T-cell (primary cell): ENCODE measurements around the gene NCAPD2. TPM values are rescaled to one million over a fixed set of nuclear protein-coding genes. Genes with fewer than 3 reads are reported as not detected.
A peak's percentile ranks its signal among the peaks of the same experiment; 100 is the strongest.

Experiments used
- ATAC-seq, 4 experiments: fragments of 200-7000 bp in 3 of 4; fragments of 150-1000 bp in 1 of 4; cut with Tn5 transposase; replicated peaks in 1 of 4; 1 replicate in 3 of 4; 2 replicates in 1 of 4; pipeline ENCODE4 v1.10.0; 2021; ENCODE audit warnings: moderate library complexity in 3 of 4, mild to moderate bottlenecking in 2 of 4, moderate number of reproducible peaks in 1 of 4
- CTCF ChIA-PET, 2 donors: fragments of 300-600 bp; sonication (Branson Sonifier 250); formaldehyde crosslinking; loops; one replicate each; lab custom pipeline; 2022; ENCODE audit warnings: antibody characterized with exemption in 2 of 2; lab: Charles Lee
- POLR2A ChIA-PET, 2 donors: fragments of 300-600 bp; sonication (Branson Sonifier 250); formaldehyde crosslinking; loops; one replicate each; lab custom pipeline; 2022; ENCODE audit warnings: antibody characterized with exemption in 2 of 2; lab: Charles Lee
- DNase-seq, 35 experiments: peaks; one replicate each; pipeline versions ENCODE4 v3.0.0 to v3.0.0-alpha.2; 2013 to 2023
- H3K27ac ChIP-seq: one replicate; pipeline ENCODE4 v1.5.1; 2013; ENCODE audit warnings: low read length
- H3K27me3 ChIP-seq, 2 experiments: replicated peaks in 1 of 2; 1 replicate in 1 of 2; 2 replicates in 1 of 2; pipeline versions ENCODE4 v1.6.1 to v1.7.0; 2013; ENCODE audit warnings: low read length in 1 of 2, mixed read lengths in 1 of 2; ENCODE audit not compliant: control insufficient read depth in 2 of 2, insufficient read depth in 2 of 2; ENCODE audit errors: extremely low read depth in 1 of 2
- H3K36me3 ChIP-seq, 2 donors: 1 replicate in 1 of 2; 2 replicates in 1 of 2; pipeline versions ENCODE4 v1.6.1 to v1.7.0; 2013; ENCODE audit warnings: low read length in 1 of 2; ENCODE audit not compliant: control insufficient read depth in 2 of 2, insufficient read depth in 1 of 2; ENCODE audit errors: extremely low read depth in 1 of 2
- H3K4me1 ChIP-seq, 2 experiments: 1 replicate in 1 of 2; 2 replicates in 1 of 2; pipeline versions ENCODE4 v1.6.1 to v1.7.0; 2013; ENCODE audit warnings: low read length in 2 of 2, mixed read lengths in 1 of 2; ENCODE audit not compliant: insufficient read depth in 2 of 2, control insufficient read depth in 1 of 2; ENCODE audit errors: extremely low read depth in 1 of 2
- H3K4me3 ChIP-seq, 2 donors: 1 replicate in 1 of 2; 2 replicates in 1 of 2; pipeline versions ENCODE4 v1.5.1 to v1.7.0; 2013; ENCODE audit warnings: mild to moderate bottlenecking in 2 of 2, low read length in 1 of 2, moderate library complexity in 1 of 2; ENCODE audit not compliant: control insufficient read depth in 1 of 2; ENCODE audit errors: extremely low read depth in 1 of 2
- H3K9me3 ChIP-seq: 2 replicates; pipeline ENCODE4 v1.7.0; 2013
- H3K27ac Mint-ChIP-seq, 2 donors: one replicate each; pipeline ENCODE4 v1.8.0; 2020 to 2021; ENCODE audit warnings: mild to moderate bottlenecking in 2 of 2, mixed read lengths in 2 of 2
- H3K27me3 Mint-ChIP-seq, 2 donors: one replicate each; pipeline ENCODE4 v1.8.0; 2021 to 2022; ENCODE audit warnings: mixed read lengths in 2 of 2
- H3K36me3 Mint-ChIP-seq: one replicate; pipeline ENCODE4 v1.8.0; 2021; ENCODE audit warnings: mixed read lengths
- H3K4me1 Mint-ChIP-seq, 3 donors: one replicate each; pipeline ENCODE4 v1.8.0; 2020 to 2022; ENCODE audit warnings: mixed read lengths in 3 of 3, mild to moderate bottlenecking in 1 of 3
- H3K4me3 Mint-ChIP-seq, 3 donors: one replicate each; pipeline ENCODE4 v1.8.0; 2020 to 2022; ENCODE audit warnings: mild to moderate bottlenecking in 3 of 3, mixed read lengths in 3 of 3, moderate library complexity in 3 of 3
- H3K9me3 Mint-ChIP-seq, 3 donors: one replicate each; pipeline ENCODE4 v1.8.0; 2020 to 2022; ENCODE audit warnings: mixed read lengths in 3 of 3
- WGBS: methylation state at CpG from one replicate; pipeline ENCODE4 v1.1.5; 2013; ENCODE audit warnings: missing lambda C conversion rate; ENCODE audit not compliant: insufficient coverage; 5-methylcytosine and 5-hydroxymethylcytosine counted together
- total RNA-seq, 35 experiments: library from RNA in 6 of 35; stranded (reverse) in 6 of 35; fragments of 120-200 nt in 1 of 35; gene quantifications; one replicate each; pipeline versions ENCODE4 v1.2.1 to v1.2.4 and lab custom pipeline; 2013 to 2026

NCAPD2 gene
- total RNA-seq, 5 donors from 2014 or later (not counting 1 experiment from before 2014, with no cell fraction given) = 32.8 to 43.8 (median 40.7) TPM

DNA sequence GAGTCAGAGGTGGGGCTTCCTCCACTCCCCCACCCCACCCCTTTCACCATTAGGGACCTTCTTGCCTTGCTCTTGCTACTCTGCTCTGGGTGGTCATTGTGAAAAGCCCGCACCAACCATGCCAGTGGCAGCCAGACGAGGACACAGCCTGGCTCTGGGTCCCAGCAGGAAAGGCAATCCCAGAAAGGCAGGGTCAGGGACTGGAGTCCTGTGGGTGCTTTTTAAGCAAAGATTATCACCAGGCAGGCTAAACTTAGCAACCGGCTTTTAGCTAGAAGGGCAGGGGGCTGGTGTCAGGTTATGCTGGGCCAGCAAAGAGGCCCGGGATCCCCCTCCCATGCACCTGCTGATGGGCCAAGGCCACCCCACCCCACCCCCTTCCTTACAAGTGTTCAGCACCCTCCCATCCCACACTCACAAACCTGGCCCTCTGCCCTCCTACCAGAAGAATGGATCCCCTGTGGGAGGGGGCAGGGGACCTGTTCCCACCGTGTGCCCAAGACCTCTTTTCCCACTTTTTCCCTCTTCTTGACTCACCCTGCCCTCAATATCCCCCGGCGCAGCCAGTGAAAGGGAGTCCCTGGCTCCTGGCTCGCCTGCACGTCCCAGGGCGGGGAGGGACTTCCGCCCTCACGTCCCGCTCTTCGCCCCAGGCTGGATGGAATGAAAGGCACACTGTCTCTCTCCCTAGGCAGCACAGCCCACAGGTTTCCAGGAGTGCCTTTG is 39.2 kb downstream of the NCAPD2 start:
- no peaks in the 10 kb centered on the region for H3K9me3 ChIP-seq
- no peak for ATAC-seq
- H3K4me3 ChIP-seq = peak overlapping the region; percentile 64 to 96
- peak in 3 of 35 experiments; percentile 14 to 52 (median 27) for DNase-seq
- Mint-ChIP-seq H3K9me3 (no peaks in the 10 kb centered on the region), H3K4me1 (peaks cover 46 to 52% (median 47%) of the 10 kb centered on the region in 3 donors), H3K36me3 (peaks cover 44% of the 10 kb centered on the region), H3K27me3 (no peaks in the 10 kb centered on the region), H3K27ac (peak overlapping the region; percentile 94 to 98), H3K4me3 (peak overlapping the region; percentile 64 to 97 (median 94))
- H3K27ac ChIP-seq = peak overlapping the region; percentile 84
- 19% methylated on average over 12 of the region's 14 CpGs for WGBS
- H3K27me3 ChIP-seq = no peaks in the 10 kb centered on the region
- ChIA-PET CTCF (interaction anchor here in 1 of 2 donors (0.9 to 1.6 kb wide), 8 partner anchors 20 to 198 kb away, joined by 3 to 10 read pairs (median 4); partner anchors contain the start of gene MRPL51), POLR2A (interaction anchor here in 1 of 2 donors (0.9 to 1.8 kb wide), 4 partner anchors 40 to 194 kb away, joined by 4 to 7 read pairs (median 5); partner anchors contain the start of genes MRPL51 and VAMP1)
- peaks cover 14 to 54% of the 10 kb centered on the region in 2 donors for H3K36me3 ChIP-seq
- peaks cover 22 to 56% of the 10 kb centered on the region in 2 experiments for H3K4me1 ChIP-seq

- Histone ChIP-seq H3K4me1 (peaks cover 26 to 61% of the 10 kb centered on the region in 2 experiments), H3K9me3 (no peaks in the 10 kb centered on the region), H3K36me3 (peaks cover 16 to 54% of the 10 kb centered on the region in 2 donors), H3K4me3 (peak overlapping the region; percentile 64 to 96), H3K27ac (peak overlapping the region; percentile 84), H3K27me3 (no peaks in the 10 kb centered on the region)
- no peak for ATAC-seq
- Mint-ChIP-seq H3K4me1 (peaks cover 47 to 57% (median 49%) of the 10 kb centered on the region in 3 donors), H3K36me3 (peaks cover 40% of the 10 kb centered on the region), H3K27me3 (no peaks in the 10 kb centered on the region), H3K9me3 (no peaks in the 10 kb centered on the region), H3K27ac (peak overlapping the region; percentile 94 to 98), H3K4me3 (peak overlapping the region; percentile 64 to 97 (median 94))
- DNase-seq = no peak
- 7% methylated on average over 4 of the region's 9 CpGs for WGBS
- POLR2A ChIA-PET = interaction anchor here (0.6 to 1.8 kb wide), 6 partner anchors 11 to 295 kb away, joined by 3 to 14 read pairs (median 4); partner anchors contain the start of gene MRPL51 (in 1 of the 2)
- CTCF ChIA-PET = interaction anchor here (0.6 to 1.0 kb wide), 3 partner anchors 33 to 413 kb away, joined by 3 to 15 read pairs (median 3); no protein-coding TSS in a partner anchor
Measured at GRCh38 chr12:6533653-6533922, 39.7 kb downstream of the NCAPD2 start.

DNA sequence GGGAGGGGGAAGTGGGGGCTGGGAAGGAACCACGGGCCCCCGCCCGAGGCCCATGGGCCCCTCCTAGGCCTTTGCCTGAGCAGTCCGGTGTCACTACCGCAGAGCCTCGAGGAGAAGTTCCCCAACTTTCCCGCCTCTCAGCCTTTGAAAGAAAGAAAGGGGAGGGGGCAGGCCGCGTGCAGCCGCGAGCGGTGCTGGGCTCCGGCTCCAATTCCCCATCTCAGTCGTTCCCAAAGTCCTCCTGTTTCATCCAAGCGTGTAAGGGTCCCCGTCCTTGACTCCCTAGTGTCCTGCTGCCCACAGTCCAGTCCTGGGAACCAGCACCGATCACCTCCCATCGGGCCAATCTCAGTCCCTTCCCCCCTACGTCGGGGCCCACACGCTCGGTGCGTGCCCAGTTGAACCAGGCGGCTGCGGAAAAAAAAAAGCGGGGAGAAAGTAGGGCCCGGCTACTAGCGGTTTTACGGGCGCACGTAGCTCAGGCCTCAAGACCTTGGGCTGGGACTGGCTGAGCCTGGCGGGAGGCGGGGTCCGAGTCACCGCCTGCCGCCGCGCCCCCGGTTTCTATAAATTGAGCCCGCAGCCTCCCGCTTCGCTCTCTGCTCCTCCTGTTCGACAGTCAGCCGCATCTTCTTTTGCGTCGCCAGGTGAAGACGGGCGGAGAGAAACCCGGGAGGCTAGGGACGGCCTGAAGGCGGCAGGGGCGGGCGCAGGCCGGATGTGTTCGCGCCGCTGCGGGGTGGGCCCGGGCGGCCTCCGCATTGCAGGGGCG is 40.2 kb downstream of the NCAPD2 start, which contains the start of gene GAPDH:
Gene GAPDH, plus strand, starts transcription at position 595 of the 772 bp plus-strand sequence. CDS start 316 bp downstream, outside the sequence.
- H3K36me3 Mint-ChIP-seq = peaks cover 34% of the 10 kb centered on the region
- H3K27ac ChIP-seq = peak within 1 kb of the TSS; percentile 90
- peak within 1 kb of the TSS; percentile 98 for H3K27ac Mint-ChIP-seq
- H3K36me3 ChIP-seq = peaks cover 14 to 54% of the 10 kb centered on the region in 2 donors
- no peaks in the 10 kb centered on the region for H3K27me3 ChIP-seq
- H3K9me3 ChIP-seq = no peaks in the 10 kb centered on the region
- no peaks in the 10 kb centered on the region for H3K27me3 Mint-ChIP-seq
- no peaks in the 10 kb centered on the region for H3K9me3 Mint-ChIP-seq
- peak; percentile 7 to 51 (median 40) for ATAC-seq
- DNase-seq = peak in 20 of 35 experiments; percentile 66 to 88 (median 79)
- CTCF ChIA-PET = interaction anchor here (0.6 to 1.3 kb wide), 10 partner anchors 12 to 412 kb away, joined by 3 to 15 read pairs (median 3); no protein-coding TSS in a partner anchor
- peak within 1 kb of the TSS; percentile 90 to 97 (median 94) for H3K4me3 Mint-ChIP-seq
- peaks cover 47 to 58% (median 50%) of the 10 kb centered on the region in 3 donors for H3K4me1 Mint-ChIP-seq
- H3K4me1 ChIP-seq = peaks cover 27 to 62% of the 10 kb centered on the region in 2 experiments
- WGBS = 0% methylated on average over 40 of the region's 62 CpGs
- POLR2A ChIA-PET = interaction anchor here (0.6 to 0.9 kb wide), 5 partner anchors 10 to 295 kb away, joined by 3 to 14 read pairs (median 4); no protein-coding TSS in a partner anchor
- peak within 1 kb of the TSS; percentile 90 to 96 for H3K4me3 ChIP-seq

GRCh38 chr12:6534695-6534944 is 40.7 kb downstream of the NCAPD2 start:
- H3K36me3 Mint-ChIP-seq = peaks cover 34% of the 10 kb centered on the region
- peak overlapping the region; percentile 90 to 97 (median 94) for H3K4me3 Mint-ChIP-seq
- DNase-seq (peak in 15 of 35 experiments; percentile 72 to 83 (median 80)), ATAC-seq (peak; percentile 68 to 74 (median 71))
- WGBS = under 1% methylated on average over 24 of the region's 25 CpGs
- H3K27me3 Mint-ChIP-seq = no peaks in the 10 kb centered on the region
- H3K9me3 Mint-ChIP-seq = no peaks in the 10 kb centered on the region
- Histone ChIP-seq H3K27me3 (no peaks in the 10 kb centered on the region), H3K9me3 (no peaks in the 10 kb centered on the region), H3K27ac (peak overlapping the region; percentile 90), H3K4me3 (peak overlapping the region; percentile 90 to 96), H3K4me1 (peaks cover 29 to 64% of the 10 kb centered on the region in 2 experiments), H3K36me3 (peaks cover 9 to 51% of the 10 kb centered on the region in 2 donors)
- H3K4me1 Mint-ChIP-seq = peaks cover 50 to 63% (median 54%) of the 10 kb centered on the region in 3 donors
- ChIA-PET CTCF (interaction anchor here (0.6 to 1.3 kb wide), 6 partner anchors 38 to 197 kb away, joined by 3 to 9 read pairs (median 3); no protein-coding TSS in a partner anchor), POLR2A (interaction anchor here in 1 of 2 donors (0.9 kb wide), 1 partner anchor 14 kb away, joined by 3 read pairs; no protein-coding TSS in a partner anchor)
- H3K27ac Mint-ChIP-seq = peak overlapping the region; percentile 98

- H3K36me3 ChIP-seq = peaks cover 8 to 50% of the 10 kb centered on the region in 2 donors
- peak overlapping the region; percentile 90 to 97 (median 94) for H3K4me3 Mint-ChIP-seq
- peaks cover 55 to 68% (median 59%) of the 10 kb centered on the region in 3 donors for H3K4me1 Mint-ChIP-seq
- peaks cover 29% of the 10 kb centered on the region for H3K36me3 Mint-ChIP-seq
- ATAC-seq (peak; percentile 38 to 41 (median 40)), DNase-seq (peak; percentile 29 to 83 (median 55))
- 0% methylated on average over 37 of the region's 52 CpGs for WGBS
- ChIA-PET POLR2A (interaction anchor here (0.5 to 0.7 kb wide), 2 partner anchors 44 to 437 kb away, joined by 4 to 13 read pairs; no protein-coding TSS in a partner anchor), CTCF (interaction anchor here (0.6 to 1.8 kb wide), 11 partner anchors 22 to 237 kb away, joined by 3 to 12 read pairs (median 4); no protein-coding TSS in a partner anchor)
- H3K4me3 ChIP-seq = peak overlapping the region; percentile 90 to 96
- H3K27ac ChIP-seq = peak overlapping the region; percentile 90
- H3K27ac Mint-ChIP-seq = peak overlapping the region; percentile 98
- peaks cover 34 to 69% of the 10 kb centered on the region in 2 experiments for H3K4me1 ChIP-seq
- H3K9me3 Mint-ChIP-seq = no peaks in the 10 kb centered on the region
- H3K9me3 ChIP-seq = no peaks in the 10 kb centered on the region
- H3K27me3 Mint-ChIP-seq = no peaks in the 10 kb centered on the region
- no peaks in the 10 kb centered on the region for H3K27me3 ChIP-seq
Measured at GRCh38 chr12:6534945-6535696, 41.2 kb downstream of the NCAPD2 start.
